ENCODE results near the gene SPATS1. TPM values are rescaled to one million over a fixed set of nuclear protein-coding genes. Genes with fewer than 3 reads are reported as not detected.

SPATS1 gene
- total and polyA plus RNA-seq, 5 experiments from 2014 or later, result not detected

DNA sequence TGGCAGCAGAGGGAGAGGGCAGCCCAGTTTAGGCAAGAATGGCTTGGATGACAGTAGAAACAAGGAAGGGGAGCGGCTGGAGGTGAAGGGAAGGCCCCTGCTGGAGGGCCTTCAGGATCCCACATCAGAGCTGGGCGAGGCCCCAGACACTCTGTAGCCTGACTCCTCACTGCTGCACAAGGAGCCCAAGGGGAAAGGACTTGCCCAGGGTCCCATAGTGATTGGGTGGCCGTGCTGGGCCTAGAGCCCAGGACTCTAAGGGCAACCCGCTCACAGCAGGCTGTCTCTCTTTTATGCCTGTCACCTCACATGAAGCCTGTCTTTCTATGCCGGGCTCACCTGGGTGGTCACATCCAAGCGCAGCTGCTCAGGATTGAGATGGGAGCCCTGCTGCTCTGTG lies 38.6 kb upstream of the SPATS1 start:
- peaks cover 0 to 63% (median 12%) of the 10 kb centered on the region in 3 donors for H3K36me3 Mint-ChIP-seq
- H3K27me3 Mint-ChIP-seq, result no peaks in the 10 kb centered on the region
- H3K4me3 Mint-ChIP-seq, result no peak overlapping the region
- POLR2A ChIA-PET, result no interaction called here
- peaks cover 0 to 5% (median 2%) of the 10 kb centered on the region in 4 donors for H3K4me1 Mint-ChIP-seq
- H3K9me3 Mint-ChIP-seq, result no peaks in the 10 kb centered on the region
- ATAC-seq (no peak), DNase-seq (no peak)
- H3K27ac Mint-ChIP-seq, result peak overlapping the region in 1 of 10 donors; percentile 48

DNA sequence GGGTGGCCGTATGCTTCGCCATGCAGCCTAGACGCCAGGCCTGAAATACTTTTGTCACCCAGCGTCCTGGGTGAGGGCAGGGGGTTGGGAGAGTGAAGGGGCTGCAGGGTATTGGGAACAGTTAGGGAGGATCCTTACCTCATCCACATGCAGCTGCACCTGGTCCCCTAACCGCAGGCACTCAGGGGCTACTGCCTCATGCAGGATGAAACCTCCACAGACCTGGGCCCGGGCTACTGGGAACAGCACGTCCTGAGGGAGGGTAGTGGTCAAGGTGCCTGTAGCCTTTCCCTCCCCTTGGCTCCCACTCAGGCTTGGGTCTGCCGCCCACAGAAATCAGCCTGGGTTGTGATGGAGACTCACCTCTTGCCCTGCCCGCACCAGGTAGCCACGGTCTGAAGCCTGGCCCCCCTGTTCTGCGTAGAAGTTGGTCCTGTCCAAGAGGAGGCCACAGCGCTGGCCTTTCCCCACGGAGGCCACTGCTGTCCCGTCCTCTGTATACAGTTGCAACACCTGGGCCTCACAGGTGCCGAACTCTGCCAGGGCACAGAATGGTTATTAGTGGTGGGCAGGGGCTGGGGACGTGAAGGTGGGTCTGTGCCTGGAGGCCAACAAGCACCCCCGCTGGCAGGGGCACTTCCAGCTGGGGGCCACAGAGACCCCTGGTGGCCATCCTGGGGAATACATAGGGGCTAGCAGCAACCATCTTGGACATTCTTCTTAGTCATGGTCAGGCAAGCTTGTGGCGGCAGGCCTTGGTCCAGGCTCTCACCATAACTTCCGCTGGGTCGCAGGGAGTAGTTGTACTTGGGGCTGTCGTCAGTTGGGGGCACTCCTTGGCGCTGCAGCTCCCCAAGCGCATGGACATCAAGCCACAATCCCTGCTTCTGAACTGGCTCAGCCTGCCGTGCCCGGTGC lies 37.9 kb upstream of the SPATS1 start:
- peak overlapping the region in 2 of 10 donors; percentile 18 to 48 for H3K27ac Mint-ChIP-seq
- no peaks in the 10 kb centered on the region for H3K9me3 Mint-ChIP-seq
- peaks cover 0 to 68% (median 14%) of the 10 kb centered on the region in 3 donors for H3K36me3 Mint-ChIP-seq
- ATAC-seq, result peak; percentile 74 to 81
- POLR2A ChIA-PET, result interaction anchor here (0.8 to 1.5 kb wide), 4 partner anchors 15 to 59 kb away, joined by 3 to 7 read pairs (median 3); no protein-coding TSS in a partner anchor
- no peak overlapping the region for H3K4me3 Mint-ChIP-seq
- H3K27me3 Mint-ChIP-seq, result no peaks in the 10 kb centered on the region
- DNase-seq, result peak in 9 of 10 donors; percentile 19 to 52 (median 42)
- H3K4me1 Mint-ChIP-seq, result peaks cover 0 to under 1% (median under 1%) of the 10 kb centered on the region in 4 donors

DNA sequence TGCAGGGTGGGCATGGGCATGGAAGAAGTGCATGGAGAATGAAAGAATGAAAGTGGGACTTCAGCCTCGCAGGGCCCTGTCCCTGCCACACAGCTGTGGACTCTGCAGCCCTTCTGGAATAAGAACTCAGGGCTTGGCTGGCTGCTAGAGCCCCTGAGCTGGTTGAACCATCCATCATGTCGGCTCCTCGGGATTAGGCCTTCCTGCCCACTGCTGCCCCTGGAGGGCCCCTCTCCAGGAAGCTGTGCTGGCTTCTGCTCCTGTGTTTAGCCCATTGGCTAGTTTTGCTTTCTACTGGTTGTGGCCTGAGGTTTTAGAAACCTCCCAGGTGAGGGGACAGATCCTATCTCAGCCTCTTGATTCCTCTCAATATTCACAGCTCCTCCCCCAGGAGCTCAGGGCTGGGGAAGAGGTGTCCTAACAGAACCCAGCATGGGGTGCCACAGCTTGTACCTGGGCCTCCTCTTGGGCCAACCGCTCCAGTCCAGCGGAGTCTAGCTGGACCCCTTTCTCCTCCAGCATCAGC lies 37.2 kb upstream of the SPATS1 start:
- POLR2A ChIA-PET, result interaction anchor here (0.6 to 1.5 kb wide), 5 partner anchors 16 to 1932 kb away, joined by 3 to 7 read pairs (median 3); no protein-coding TSS in a partner anchor
- Mint-ChIP-seq H3K4me1 (peaks cover 2 to 7% (median 5%) of the 10 kb centered on the region in 4 donors), H3K36me3 (peaks cover 0 to 69% (median 14%) of the 10 kb centered on the region in 3 donors), H3K27me3 (no peaks in the 10 kb centered on the region), H3K9me3 (no peaks in the 10 kb centered on the region), H3K27ac (no peak overlapping the region), H3K4me3 (no peak overlapping the region)
- no peak for DNase-seq
- no peak for ATAC-seq

- ATAC-seq (no peak), DNase-seq (no peak)
- Mint-ChIP-seq H3K4me1 (peaks cover 3 to 12% (median 10%) of the 10 kb centered on the region in 4 donors), H3K27me3 (no peaks in the 10 kb centered on the region), H3K9me3 (no peaks in the 10 kb centered on the region), H3K36me3 (peaks cover 0 to 69% (median 13%) of the 10 kb centered on the region in 3 donors), H3K4me3 (no peak overlapping the region), H3K27ac (no peak overlapping the region)
- POLR2A ChIA-PET, result interaction anchor here (0.8 kb wide), 1 partner anchor 1039 kb away, joined by 3 read pairs; no protein-coding TSS in a partner anchor
Observed at GRCh38 chr6:44306710-44307109, 35.7 kb upstream of the SPATS1 start.

DNA sequence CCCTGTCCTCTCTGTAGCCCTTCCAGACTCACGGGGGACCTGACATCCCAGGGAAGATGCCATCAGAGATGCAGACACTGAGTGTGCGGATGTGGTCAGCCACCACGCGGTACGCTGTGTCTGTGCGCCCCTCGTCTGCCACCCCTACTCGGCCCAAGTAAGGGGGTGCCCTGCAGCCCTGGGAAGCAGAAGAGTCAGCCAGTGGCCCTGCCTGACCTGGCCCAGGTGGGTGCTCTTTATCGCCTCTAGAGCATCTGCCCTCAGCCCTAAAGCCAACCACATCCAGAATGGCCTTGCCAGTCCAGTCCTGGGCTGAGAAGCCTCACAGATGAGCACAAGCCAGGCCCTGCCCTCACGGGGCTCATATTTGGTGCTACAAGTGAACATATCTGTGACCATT lies 35.2 kb upstream of the SPATS1 start:
- Mint-ChIP-seq H3K27ac (no peak overlapping the region), H3K27me3 (no peaks in the 10 kb centered on the region), H3K4me1 (peaks cover 8 to 17% (median 13%) of the 10 kb centered on the region in 4 donors), H3K36me3 (peaks cover 0 to 65% (median 13%) of the 10 kb centered on the region in 3 donors), H3K4me3 (no peak overlapping the region), H3K9me3 (no peaks in the 10 kb centered on the region)
- ATAC-seq, result no peak
- POLR2A ChIA-PET, result interaction anchor here (0.8 kb wide), 2 partner anchors 10 to 1039 kb away, joined by 3 to 4 read pairs; no protein-coding TSS in a partner anchor
- DNase-seq, result no peak

DNA sequence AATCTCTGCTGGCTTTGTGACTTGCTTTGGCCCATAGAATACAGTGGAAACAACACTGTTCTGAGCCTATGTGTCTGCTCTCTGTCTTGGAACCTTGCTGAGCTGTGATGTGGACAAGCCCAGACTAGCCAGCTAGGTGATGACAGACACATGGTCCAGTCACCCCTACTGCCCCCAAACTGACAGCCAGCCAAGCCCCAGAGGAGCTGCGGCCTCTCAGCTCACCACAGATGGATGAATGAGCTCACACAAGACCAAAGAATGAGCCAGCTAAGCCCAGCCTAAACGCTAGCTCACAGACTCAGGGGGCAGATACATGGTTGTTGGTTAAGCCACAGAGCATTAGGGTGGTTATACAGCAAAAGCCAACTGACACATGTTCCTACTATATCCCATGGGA lies 33.4 kb upstream of the SPATS1 start:
- no peak for ATAC-seq
- Mint-ChIP-seq H3K4me3 (no peak overlapping the region), H3K9me3 (no peaks in the 10 kb centered on the region), H3K36me3 (peaks cover 0 to 59% (median 9%) of the 10 kb centered on the region in 3 donors), H3K27ac (peak overlapping the region in 1 of 10 donors; percentile 27), H3K4me1 (peaks cover 20 to 31% (median 23%) of the 10 kb centered on the region in 4 donors), H3K27me3 (no peaks in the 10 kb centered on the region)
- POLR2A ChIA-PET, result interaction anchor here (0.8 kb wide), 1 partner anchor 9 kb away, joined by 4 read pairs; no protein-coding TSS in a partner anchor
- DNase-seq, result no peak

- H3K27me3 Mint-ChIP-seq, result no peaks in the 10 kb centered on the region
- no peak overlapping the region for H3K4me3 Mint-ChIP-seq
- no peak overlapping the region for H3K27ac Mint-ChIP-seq
- H3K9me3 Mint-ChIP-seq, result no peaks in the 10 kb centered on the region
- H3K4me1 Mint-ChIP-seq, result peaks cover 20 to 31% (median 23%) of the 10 kb centered on the region in 4 donors
- POLR2A ChIA-PET, result interaction anchor here (0.8 kb wide), 1 partner anchor 9 kb away, joined by 4 read pairs; no protein-coding TSS in a partner anchor
- ATAC-seq (no peak), DNase-seq (no peak)
- peaks cover 0 to 57% (median 9%) of the 10 kb centered on the region in 3 donors for H3K36me3 Mint-ChIP-seq
Observed at GRCh38 chr6:44309631-44310030, 32.8 kb upstream of the SPATS1 start.

- no peak for DNase-seq
- H3K9me3 Mint-ChIP-seq, result no peaks in the 10 kb centered on the region
- H3K36me3 Mint-ChIP-seq, result peaks cover 0 to 55% (median 7%) of the 10 kb centered on the region in 3 donors
- ATAC-seq, result no peak
- H3K4me3 Mint-ChIP-seq, result peak overlapping the region in 6 of 10 donors; percentile 12 to 59 (median 30)
- POLR2A ChIA-PET, result no interaction called here
- H3K27ac Mint-ChIP-seq, result peak overlapping the region in 2 of 10 donors; percentile 37 to 43
- peaks cover 20 to 31% (median 23%) of the 10 kb centered on the region in 4 donors for H3K4me1 Mint-ChIP-seq
- no peaks in the 10 kb centered on the region for H3K27me3 Mint-ChIP-seq
Observed at GRCh38 chr6:44310241-44310640, 32.2 kb upstream of the SPATS1 start.

- ATAC-seq (no peak), DNase-seq (no peak)
- H3K9me3 Mint-ChIP-seq, result no peaks in the 10 kb centered on the region
- peaks cover 0 to 44% (median 7%) of the 10 kb centered on the region in 3 donors for H3K36me3 Mint-ChIP-seq
- POLR2A ChIA-PET, result no interaction called here
- H3K27ac Mint-ChIP-seq, result peak overlapping the region in 4 of 10 donors; percentile 51 to 83 (median 62)
- H3K4me3 Mint-ChIP-seq, result peak overlapping the region in 9 of 10 donors; percentile 94 to 100 (median 96)
- no peaks in the 10 kb centered on the region for H3K27me3 Mint-ChIP-seq
- peaks cover 20 to 31% (median 23%) of the 10 kb centered on the region in 4 donors for H3K4me1 Mint-ChIP-seq
Observed at GRCh38 chr6:44311304-44311703, 31.1 kb upstream of the SPATS1 start.

DNA sequence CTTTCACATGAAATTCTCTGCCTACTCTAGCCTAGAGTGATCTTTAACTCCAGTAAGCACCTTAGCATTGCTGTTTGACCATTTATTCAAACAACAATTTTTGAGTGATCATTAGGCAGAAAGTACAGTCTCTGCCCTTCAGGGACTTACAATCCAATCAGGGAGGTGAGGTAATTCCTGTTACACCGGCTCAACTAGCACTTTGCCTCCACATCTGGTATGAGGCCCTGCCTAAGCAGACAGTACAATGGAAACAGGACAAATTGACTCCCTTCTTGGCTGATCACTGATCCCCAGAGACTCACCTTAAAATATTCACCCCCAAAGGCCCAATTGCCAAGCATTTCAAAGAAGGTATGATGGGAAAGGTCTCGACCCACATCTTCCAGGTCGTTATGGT lies 30.7 kb upstream of the SPATS1 start:
- POLR2A ChIA-PET, result interaction anchor here (2.0 kb wide), 1 partner anchor 65 kb away, joined by 6 read pairs; the partner anchor contains the start of gene HSP90AB1
- peak overlapping the region in 8 of 10 donors; percentile 13 to 97 (median 58) for H3K27ac Mint-ChIP-seq
- H3K4me1 Mint-ChIP-seq, result peaks cover 20 to 31% (median 23%) of the 10 kb centered on the region in 4 donors
- DNase-seq (no peak), ATAC-seq (no peak)
- H3K9me3 Mint-ChIP-seq, result no peaks in the 10 kb centered on the region
- peak overlapping the region; percentile 92 to 100 (median 96) for H3K4me3 Mint-ChIP-seq
- H3K36me3 Mint-ChIP-seq, result peaks cover 0 to 41% (median 7%) of the 10 kb centered on the region in 3 donors
- H3K27me3 Mint-ChIP-seq, result no peaks in the 10 kb centered on the region

DNA sequence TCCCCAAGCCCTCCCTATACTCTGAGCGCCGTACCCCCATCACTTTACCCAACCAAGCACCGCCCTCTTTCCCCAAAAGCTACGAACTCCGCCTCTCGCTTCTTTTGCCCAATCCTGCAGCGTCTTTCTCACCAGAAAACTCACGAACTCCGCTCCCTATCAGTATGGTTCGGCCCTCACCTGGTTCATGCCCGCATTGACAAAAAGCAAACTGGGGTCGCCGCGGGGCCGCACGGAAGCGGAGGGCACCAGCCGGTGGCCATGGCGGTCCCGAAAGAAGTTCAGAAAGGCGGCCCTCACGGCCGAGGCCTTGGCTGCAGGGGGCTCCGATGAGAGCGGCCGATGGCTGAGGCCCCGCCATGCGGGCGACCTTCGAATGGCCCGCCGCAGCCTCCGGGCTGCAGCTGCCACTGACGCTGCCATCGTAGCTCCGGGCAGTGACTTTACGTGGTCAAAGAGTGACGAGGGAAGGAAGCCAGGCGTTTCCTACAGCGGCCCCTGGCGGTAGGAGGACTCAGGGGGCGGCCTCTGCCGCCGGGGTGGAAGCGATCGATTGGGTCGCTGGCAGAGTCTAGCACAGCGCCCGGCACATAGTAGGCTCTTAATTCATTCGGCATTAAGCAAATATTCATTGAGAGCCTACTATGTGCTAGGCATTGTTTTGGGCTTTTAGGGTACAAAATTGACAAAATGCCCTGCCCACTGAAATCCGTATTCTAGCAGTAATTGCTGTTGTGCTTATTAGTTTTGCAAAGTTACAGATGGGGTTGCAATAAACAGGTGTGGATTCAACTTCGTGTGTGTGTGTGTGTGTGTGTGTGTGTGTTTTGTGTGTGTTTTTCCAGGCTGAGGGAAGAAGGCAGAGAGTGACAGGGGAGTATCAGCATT lies 29.3 kb upstream of the SPATS1 start, which contains the start of gene AARS2:
AARS2 (minus strand) TSS at position 447 of the 888 bp plus-strand sequence; CDS start at position 423, 24 bp downstream.
- H3K27ac Mint-ChIP-seq, result peak within 1 kb of the TSS; percentile 86 to 97 (median 94)
- ATAC-seq (peak; percentile 94 to 96), DNase-seq (peak; percentile 77 to 94 (median 89))
- peaks cover 20 to 31% (median 23%) of the 10 kb centered on the region in 4 donors for H3K4me1 Mint-ChIP-seq
- peaks cover 0 to 33% (median 7%) of the 10 kb centered on the region in 3 donors for H3K36me3 Mint-ChIP-seq
- no peaks in the 10 kb centered on the region for H3K9me3 Mint-ChIP-seq
- peaks cover 0 to 6% (median 2%) of the 10 kb centered on the region in 5 donors for H3K27me3 Mint-ChIP-seq
- peak within 1 kb of the TSS; percentile 92 to 100 (median 96) for H3K4me3 Mint-ChIP-seq
- POLR2A ChIA-PET, result interaction anchor here (0.7 to 2.0 kb wide), 3 partner anchors 43 to 67 kb away, joined by 3 to 6 read pairs (median 6); partner anchors contain the start of genes HSP90AB1, SLC35B2 and TMEM151B
